Measurements from ENCODE around the gene SPSB1. TPM values are rescaled to one million over a fixed set of nuclear protein-coding genes. Genes with fewer than 3 reads are reported as not detected.

Gene SPSB1
- total and polyA plus RNA-seq, 8 donors: 2.3 to 28.7 (median 14.9) TPM

- intact Hi-C loops (cut with DNase I; ENCODE audit: low total_unique reads): no loop called here
- H3K27ac ChIP-seq: peak overlapping the region in 4 of 5 donors; percentile 19 to 80 (median 44)
- peak overlapping the region in 2 of 4 donors; percentile 2 to 24 for H3K4me3 ChIP-seq
- H3K9me3 ChIP-seq: no peaks in the 10 kb centered on the region
- H3K4me1 ChIP-seq: peaks cover 32 to 100% (median 65%) of the 10 kb centered on the region in 4 donors
- H3K36me3 ChIP-seq: peaks cover 0 to 11% (median 0%) of the 10 kb centered on the region in 4 donors
- no peak for DNase-seq
- TF ChIP-seq POLR2A (IDR thresholded peaks at IDR 0.05): no peak
- no peak for TF ChIP-seq POLR2AphosphoS5 (IDR thresholded peaks at IDR 0.05)
- no peak for TF ChIP-seq CTCF (IDR thresholded peaks at IDR 0.05)
- TF ChIP-seq EP300 (IDR thresholded peaks at IDR 0.05): no peak
- H3K27me3 ChIP-seq: no peaks in the 10 kb centered on the region
- WGBS, 5 donors: 55 to 83% (median 61%) methylated on average over 3 to 7 of the region's 7 CpGs
Measured at GRCh38 chr1:9316080-9316444, 23.4 kb downstream of the SPSB1 start.

GRCh38 chr1:9316512-9316911, 23.8 kb downstream of the SPSB1 start:
- Histone ChIP-seq H3K4me3 (no peak overlapping the region), H3K27ac (peak overlapping the region in 4 of 5 donors; percentile 44 to 80 (median 69)), H3K36me3 (peaks cover 0 to 11% (median 0%) of the 10 kb centered on the region in 4 donors), H3K27me3 (no peaks in the 10 kb centered on the region), H3K9me3 (no peaks in the 10 kb centered on the region), H3K4me1 (peaks cover 32 to 97% (median 66%) of the 10 kb centered on the region in 4 donors)
- DNase-seq: no peak
- intact Hi-C loops (cut with DNase I; ENCODE audit: low total_unique reads): no loop called here
- TF ChIP-seq POLR2AphosphoS5 (IDR thresholded peaks at IDR 0.05): no peak
- no peak for TF ChIP-seq CTCF (IDR thresholded peaks at IDR 0.05)
- no peak for TF ChIP-seq POLR2A (IDR thresholded peaks at IDR 0.05)
- TF ChIP-seq EP300 (IDR thresholded peaks at IDR 0.05): no peak
- 93 to 96% (median 95%) methylated on average over 24 of the region's 24 CpGs for WGBS, 5 donors

- no peak for DNase-seq
- Histone ChIP-seq H3K27ac (peak overlapping the region in 4 of 5 donors; percentile 44 to 80 (median 69)), H3K4me3 (no peak overlapping the region), H3K4me1 (peaks cover 32 to 97% (median 67%) of the 10 kb centered on the region in 4 donors), H3K36me3 (peaks cover 0 to 11% (median 0%) of the 10 kb centered on the region in 4 donors), H3K9me3 (no peaks in the 10 kb centered on the region), H3K27me3 (no peaks in the 10 kb centered on the region)
- 85 to 92% (median 92%) methylated on average over 7 of the region's 7 CpGs for WGBS, 5 donors
- intact Hi-C loops (cut with DNase I; ENCODE audit: low total_unique reads): no loop called here
- no peak for TF ChIP-seq POLR2AphosphoS5 (IDR thresholded peaks at IDR 0.05)
- no peak for TF ChIP-seq POLR2A (IDR thresholded peaks at IDR 0.05)
- TF ChIP-seq CTCF (IDR thresholded peaks at IDR 0.05): no peak
- TF ChIP-seq EP300 (IDR thresholded peaks at IDR 0.05): no peak
Measured at GRCh38 chr1:9317072-9317471, 24.4 kb downstream of the SPSB1 start.

DNA sequence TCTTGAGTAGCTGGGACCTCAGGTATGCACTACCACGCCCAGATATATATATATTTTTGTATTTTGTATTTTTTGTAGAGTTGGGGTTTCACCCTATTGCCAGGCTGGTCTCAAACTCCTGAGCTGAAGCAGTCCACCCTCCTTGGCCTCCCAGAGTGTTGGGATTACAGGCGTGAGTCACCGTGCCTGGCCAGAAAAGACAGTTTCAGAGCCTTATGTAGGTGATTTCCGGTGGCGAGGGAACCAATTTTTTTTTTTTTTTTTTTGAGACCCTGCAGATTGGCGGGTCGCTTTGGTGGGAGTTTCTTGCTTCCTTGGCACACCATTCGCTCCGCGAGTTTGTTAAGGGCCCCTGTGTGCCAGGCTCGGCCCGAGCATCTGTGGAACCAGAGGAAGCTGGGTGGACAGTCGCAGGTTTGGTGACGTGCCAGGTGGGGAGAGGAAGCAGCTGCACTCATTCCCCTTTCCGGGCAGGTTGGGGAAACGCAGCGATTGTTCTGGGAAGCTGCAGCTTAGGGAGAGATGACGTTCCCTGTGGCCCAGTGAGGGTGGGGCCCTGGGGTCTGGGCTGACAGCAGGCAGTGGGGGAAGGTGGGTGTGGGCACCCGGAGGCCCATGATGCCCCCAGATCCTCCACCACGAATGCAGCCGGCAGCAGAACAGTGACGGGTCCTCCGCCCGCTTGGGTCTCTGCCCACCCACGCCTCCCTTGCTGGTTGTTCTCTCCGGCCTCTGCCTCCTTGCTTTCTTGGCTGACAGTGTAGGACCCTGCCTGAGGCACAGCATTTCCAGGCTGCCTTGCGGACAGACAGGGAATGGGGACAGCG, 25.1 kb downstream of the SPSB1 start:
- 47 to 67% (median 62%) methylated on average over 26 to 28 of the region's 28 CpGs for WGBS, 5 donors
- TF ChIP-seq POLR2AphosphoS5 (IDR thresholded peaks at IDR 0.05) (peak in 1 of 3 donors; percentile 58), CTCF (IDR thresholded peaks at IDR 0.05) (no peak), EP300 (IDR thresholded peaks at IDR 0.05) (peak; percentile 44), POLR2A (IDR thresholded peaks at IDR 0.05) (no peak)
- Histone ChIP-seq H3K36me3 (peaks cover 0 to 11% (median 0%) of the 10 kb centered on the region in 4 donors), H3K9me3 (no peaks in the 10 kb centered on the region), H3K27me3 (no peaks in the 10 kb centered on the region), H3K27ac (peak overlapping the region; percentile 44 to 80 (median 60)), H3K4me3 (peak overlapping the region in 1 of 4 donors; percentile 16), H3K4me1 (peaks cover 32 to 97% (median 67%) of the 10 kb centered on the region in 4 donors)
- DNase-seq: peak in 1 of 2 donors; percentile 76
- intact Hi-C loops (cut with DNase I; ENCODE audit: low total_unique reads): no loop called here

Measured in stomach (tissue), 9 donors.